Transverse colon (tissue), 4 donors: ENCODE data around the gene NSD1. TPM values are rescaled to one million over a fixed set of nuclear protein-coding genes. Genes with fewer than 3 reads are reported as not detected.

Source experiments
- DNase-seq: peaks from one replicate; pipeline ENCODE4 v3.0.0-alpha.2; 2019
- H3K27ac ChIP-seq, 4 donors: fragments of 200-600 bp; sonication (generic); 2 replicates each; pipeline ENCODE4 v1.5.1; 2016 to 2018; ENCODE audit warnings: inconsistent platforms in 4 of 4
- H3K27me3 ChIP-seq: fragments of 200-600 bp; sonication (generic); 2 replicates; pipeline ENCODE4 v1.5.1; 2017; ENCODE audit warnings: inconsistent platforms
- H3K36me3 ChIP-seq, 4 donors: fragments of 200-600 bp; sonication (generic); 2 replicates each; pipeline ENCODE4 v1.5.1; 2017 to 2019; ENCODE audit warnings: inconsistent platforms in 4 of 4
- H3K4me1 ChIP-seq, 4 donors: fragments of 200-600 bp; sonication (generic); 2 replicates each; pipeline ENCODE4 v1.5.1; 2017 to 2020; ENCODE audit warnings: inconsistent platforms in 4 of 4
- H3K4me3 ChIP-seq, 4 donors: fragments of 200-600 bp; sonication (generic); 1 replicate in 1 of 4; 2 replicates in 3 of 4; pipeline versions ENCODE4 v1.5.1 to v1.6.1; 2017 to 2019; ENCODE audit warnings: inconsistent platforms in 4 of 4
- H3K9me3 ChIP-seq, 2 donors: fragments of 200-600 bp; sonication (generic); 2 replicates each; pipeline ENCODE4 v1.5.1; 2017 to 2019; ENCODE audit warnings: inconsistent platforms in 2 of 2
- CTCF ChIP-seq, 5 experiments: fragments of 200-600 bp in 3 of 5; fragments of 450-650 bp in 2 of 5; sonication (generic) in 3 of 5; IDR thresholded peaks; 1 replicate in 2 of 5; 2 replicates in 3 of 5; pipeline ENCODE4 v1.5.1; 2016 to 2017; ENCODE audit warnings: antibody characterized with exemption in 5 of 5, inconsistent platforms in 3 of 5, mild to moderate bottlenecking in 2 of 5, moderate library complexity in 1 of 5
- EP300 ChIP-seq: sonication (generic); formaldehyde crosslinking; IDR thresholded peaks from one replicate; pipeline ENCODE4 v1.6.1; 2017; ENCODE audit warnings: antibody characterized with exemption, low read depth
- POLR2A ChIP-seq: fragments of 450-650 bp; IDR thresholded peaks from one replicate; pipeline ENCODE4 v1.6.1; 2016; ENCODE audit warnings: antibody characterized with exemption, mild to moderate bottlenecking, moderate library complexity
- POLR2AphosphoS5 ChIP-seq, 3 donors: sonication (generic); formaldehyde crosslinking; IDR thresholded peaks; one replicate each; pipeline ENCODE4 v1.6.1; 2016; ENCODE audit warnings: antibody characterized with exemption in 3 of 3
- WGBS, 2 donors: methylation state at CpG; one replicate each; pipeline ENCODE4 v1.1.5; 2018; ENCODE audit warnings: low coverage in 1 of 2; 5-methylcytosine and 5-hydroxymethylcytosine counted together
- in situ Hi-C, 4 donors: fragments of 200-750 bp; cut with MboI; loops; one replicate each; pipeline versions ENCODE4 v1.15.0 to v1.15.1; 2017; ENCODE audit warnings: low sequenced_read_pairs in 3 of 4, low pct_ligation_motif_present in 1 of 4, low pct_unique_long_range_greater_than_20kb in 1 of 4
- intact Hi-C: fragments of 100-400 bp; cut with DNase I; formaldehyde crosslinking; loops from one replicate; pipeline ENCODE4 v1.15.1; 2023; ENCODE audit warnings: low total_unique reads
- total RNA-seq, 4 donors: library from RNA; depleted of rRNA; stranded (reverse); fragments of >200 nt; gene quantifications; one replicate each; pipeline ENCODE4 v1.1.0, GENCODE V29; 2016

NSD1 gene
- total RNA-seq: 10 to 100 TPM; 32.6 to 84.9 (median 60.7) TPM

- in situ Hi-C loops (loop anchor here in 1 of 4 donors (25.0 kb wide), 1 partner anchor 154 kb away; no protein-coding TSS in a partner anchor), intact Hi-C loops (loop anchor here (2.0 kb wide), 1 partner anchor 18 kb away; no protein-coding TSS in a partner anchor)
- Histone ChIP-seq H3K27me3 (no peaks in the 10 kb centered on the region), H3K9me3 (no peaks in the 10 kb centered on the region), H3K36me3 (peaks cover 0 to 17% (median 3%) of the 10 kb centered on the region in 4 donors), H3K4me3 (peak within 1 kb of the TSS; percentile 69 to 78 (median 72)), H3K4me1 (peaks cover 26 to 39% (median 33%) of the 10 kb centered on the region in 4 donors), H3K27ac (peak within 1 kb of the TSS; percentile 90 to 97 (median 94))
- peak; percentile 89 for DNase-seq
- 10% methylated on average over 21 of the region's 93 CpGs; no CpG with 5 or more reads in 1 of the 2 donors for WGBS, 2 donors
- TF ChIP-seq CTCF (IDR thresholded peaks at IDR 0.05) (no peak), EP300 (no peak), POLR2AphosphoS5 (IDR thresholded peaks at IDR 0.05) (peak in 1 of 3 donors; percentile 37), POLR2A (no peak)
These were observed at the start of gene NSD1 for GRCh38 chr5:177133096-177133852. NSD1 (plus strand) TSS chr5:177133773; CDS start chr5:177135104, 1,331 bp downstream.

GRCh38 chr5:177084175-177084574, 49.4 kb upstream of the NSD1 start:
- H3K27ac ChIP-seq: no peak overlapping the region
- no peaks in the 10 kb centered on the region for H3K36me3 ChIP-seq
- no peaks in the 10 kb centered on the region for H3K27me3 ChIP-seq
- DNase-seq: no peak
- TF ChIP-seq POLR2AphosphoS5 (IDR thresholded peaks at IDR 0.05) (no peak), CTCF (IDR thresholded peaks at IDR 0.05) (no peak), EP300 (no peak), POLR2A (no peak)
- H3K4me3 ChIP-seq: no peak overlapping the region
- H3K9me3 ChIP-seq: no peaks in the 10 kb centered on the region
- in situ Hi-C loops: no loop called here
- 62 to 83% methylated on average over 1 to 4 of the region's 4 CpGs for WGBS, 2 donors
- intact Hi-C loops: no loop called here
- peaks cover 5 to 23% (median 18%) of the 10 kb centered on the region in 4 donors for H3K4me1 ChIP-seq

- DNase-seq: no peak
- WGBS, 2 donors: 29 to 56% methylated on average over 9 to 13 of the region's 13 CpGs
- intact Hi-C loops (no loop called here), in situ Hi-C loops (no loop called here)
- H3K36me3 ChIP-seq: no peaks in the 10 kb centered on the region
- H3K4me1 ChIP-seq: peaks cover 9 to 38% (median 29%) of the 10 kb centered on the region in 4 donors
- H3K27ac ChIP-seq: peak overlapping the region; percentile 77 to 87 (median 82)
- H3K4me3 ChIP-seq: peak overlapping the region in 1 of 4 donors; percentile 52
- no peak for TF ChIP-seq EP300
- TF ChIP-seq POLR2AphosphoS5 (IDR thresholded peaks at IDR 0.05): no peak
- TF ChIP-seq CTCF (IDR thresholded peaks at IDR 0.05): no peak
- TF ChIP-seq POLR2A: no peak
- no peaks in the 10 kb centered on the region for H3K27me3 ChIP-seq
- no peaks in the 10 kb centered on the region for H3K9me3 ChIP-seq
These were observed 47.5 kb upstream of the NSD1 start for GRCh38 chr5:177085985-177086653.
